ENCODE results near the gene ACTR6.
"Not testable (repeated sequence)": the region's sequence is repeated elsewhere in the genome, so short reads cannot be mapped to it uniquely, and the experiment has no call there.

The ACTR6 gene

DNA sequence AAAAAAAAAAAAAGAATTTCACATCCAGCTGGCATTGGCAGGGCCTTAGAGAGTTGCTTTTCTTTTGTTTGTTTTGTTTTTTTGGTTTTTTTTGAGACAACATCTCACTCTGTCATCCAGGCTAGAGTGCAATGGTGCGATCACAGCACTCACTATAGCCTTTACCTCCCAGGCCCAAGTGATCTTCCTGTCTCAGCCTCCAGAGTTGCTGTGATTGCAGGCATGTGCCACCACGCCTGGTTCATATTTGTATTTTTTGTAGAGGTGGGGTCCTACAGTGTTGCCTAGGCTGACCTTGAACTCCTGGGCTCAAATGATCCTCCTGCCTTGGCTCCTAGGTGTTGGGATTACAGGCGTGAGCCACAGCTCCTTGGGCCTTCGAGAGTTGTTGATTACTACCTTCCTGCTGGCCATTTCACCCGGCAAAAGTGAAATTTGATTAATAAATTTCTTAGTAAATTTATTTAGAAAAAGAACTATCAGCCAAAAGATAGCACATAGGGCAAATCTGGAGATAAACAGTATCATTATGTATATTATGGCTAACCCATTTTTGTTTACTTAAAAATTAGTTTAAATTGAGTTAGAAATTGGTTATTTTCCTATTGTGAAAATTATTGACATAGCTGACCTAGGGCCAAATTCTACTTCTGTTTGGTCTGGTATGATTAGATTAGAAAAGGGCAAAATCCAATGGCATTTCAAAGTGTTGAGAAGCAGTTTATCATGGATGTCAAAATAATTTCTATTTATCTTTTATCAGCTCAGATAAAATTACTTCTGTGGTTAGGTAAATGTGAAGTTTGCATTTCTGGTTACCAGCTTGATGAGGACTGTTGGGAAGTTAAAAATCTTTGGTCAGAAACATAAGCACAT, 12.6 kb downstream of the ACTR6 start:
- DNase-seq (ENCODE audit: extremely low read depth, low read depth): no peak
- TF ChIP-seq, protein P1, sequence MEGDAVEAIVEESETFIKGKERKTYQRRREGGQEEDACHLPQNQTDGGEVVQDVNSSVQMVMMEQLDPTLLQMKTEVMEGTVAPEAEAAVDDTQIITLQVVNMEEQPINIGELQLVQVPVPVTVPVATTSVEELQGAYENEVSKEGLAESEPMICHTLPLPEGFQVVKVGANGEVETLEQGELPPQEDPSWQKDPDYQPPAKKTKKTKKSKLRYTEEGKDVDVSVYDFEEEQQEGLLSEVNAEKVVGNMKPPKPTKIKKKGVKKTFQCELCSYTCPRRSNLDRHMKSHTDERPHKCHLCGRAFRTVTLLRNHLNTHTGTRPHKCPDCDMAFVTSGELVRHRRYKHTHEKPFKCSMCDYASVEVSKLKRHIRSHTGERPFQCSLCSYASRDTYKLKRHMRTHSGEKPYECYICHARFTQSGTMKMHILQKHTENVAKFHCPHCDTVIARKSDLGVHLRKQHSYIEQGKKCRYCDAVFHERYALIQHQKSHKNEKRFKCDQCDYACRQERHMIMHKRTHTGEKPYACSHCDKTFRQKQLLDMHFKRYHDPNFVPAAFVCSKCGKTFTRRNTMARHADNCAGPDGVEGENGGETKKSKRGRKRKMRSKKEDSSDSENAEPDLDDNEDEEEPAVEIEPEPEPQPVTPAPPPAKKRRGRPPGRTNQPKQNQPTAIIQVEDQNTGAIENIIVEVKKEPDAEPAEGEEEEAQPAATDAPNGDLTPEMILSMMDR (IDR thresholded peaks at IDR 0.05; ENCODE audit: low read depth, low read length): no peak

DNA sequence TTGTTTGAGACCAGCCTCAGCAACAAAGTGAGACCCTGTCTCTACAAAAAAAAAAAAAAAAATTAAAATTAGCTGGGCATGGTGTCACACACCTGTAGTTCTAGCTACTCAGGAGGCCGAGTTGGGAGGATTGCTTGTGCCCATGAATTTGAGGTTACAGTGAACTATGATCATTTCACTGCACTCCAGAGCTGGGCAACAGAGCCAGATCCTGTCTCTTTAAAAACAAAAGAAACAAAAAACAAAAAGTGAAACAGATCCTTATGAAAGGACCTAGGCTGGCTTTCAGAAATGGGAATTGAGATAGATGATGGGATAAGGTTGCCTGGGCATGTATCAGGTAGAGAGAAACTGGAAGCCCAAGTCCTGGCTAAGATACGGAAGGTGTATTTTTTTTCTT, 13.9 kb downstream of the ACTR6 start:
- no peak for DNase-seq (ENCODE audit: extremely low read depth, low read depth)
- TF ChIP-seq, protein P1 (IDR thresholded peaks at IDR 0.05; ENCODE audit: low read depth, low read length): no peak

DNA sequence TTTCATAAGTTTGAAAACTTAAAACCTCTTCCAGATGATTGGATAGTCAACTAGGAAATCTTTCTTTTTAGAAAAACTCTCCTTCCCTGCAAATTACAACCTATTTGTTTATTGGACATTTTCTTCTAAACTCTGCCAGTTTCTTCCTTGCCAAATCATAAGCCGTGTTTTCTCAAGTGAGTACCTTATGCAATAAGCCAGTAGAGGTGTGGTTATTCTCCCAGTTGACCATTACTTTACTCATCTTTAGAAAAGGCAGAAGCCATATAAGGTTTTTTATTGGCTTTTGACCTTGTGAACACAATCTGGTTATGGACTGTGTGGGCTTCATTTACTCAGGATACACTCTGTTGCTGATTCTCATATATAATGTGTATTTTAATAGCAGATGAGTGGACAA, 14.6 kb downstream of the ACTR6 start:
- TF ChIP-seq, protein P1 (IDR thresholded peaks at IDR 0.05; ENCODE audit: low read depth, low read length): no peak
- no peak for DNase-seq (ENCODE audit: extremely low read depth, low read depth)

DNA sequence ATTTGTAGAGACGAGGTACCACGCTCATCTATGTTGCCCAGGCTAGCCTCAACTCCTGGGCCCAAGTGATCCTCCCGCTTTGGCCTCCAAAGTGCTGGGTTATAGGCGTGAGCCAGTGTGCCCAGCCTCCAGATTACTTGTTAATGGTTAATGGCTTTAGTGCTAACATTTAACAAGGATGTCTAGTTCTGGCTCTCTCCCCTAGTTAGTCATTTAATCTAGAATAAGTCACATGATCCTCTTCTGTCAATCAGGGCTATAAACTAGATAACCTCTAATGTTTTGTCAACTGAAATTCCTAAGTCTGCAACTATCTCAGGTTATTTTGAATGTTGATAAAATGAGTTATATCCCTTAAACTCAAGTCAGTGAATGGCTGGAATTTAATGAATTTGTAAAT, 15.7 kb downstream of the ACTR6 start:
- DNase-seq (ENCODE audit: extremely low read depth, low read depth): no peak
- TF ChIP-seq, protein P1 (IDR thresholded peaks at IDR 0.05; ENCODE audit: low read depth, low read length): no peak

DNA sequence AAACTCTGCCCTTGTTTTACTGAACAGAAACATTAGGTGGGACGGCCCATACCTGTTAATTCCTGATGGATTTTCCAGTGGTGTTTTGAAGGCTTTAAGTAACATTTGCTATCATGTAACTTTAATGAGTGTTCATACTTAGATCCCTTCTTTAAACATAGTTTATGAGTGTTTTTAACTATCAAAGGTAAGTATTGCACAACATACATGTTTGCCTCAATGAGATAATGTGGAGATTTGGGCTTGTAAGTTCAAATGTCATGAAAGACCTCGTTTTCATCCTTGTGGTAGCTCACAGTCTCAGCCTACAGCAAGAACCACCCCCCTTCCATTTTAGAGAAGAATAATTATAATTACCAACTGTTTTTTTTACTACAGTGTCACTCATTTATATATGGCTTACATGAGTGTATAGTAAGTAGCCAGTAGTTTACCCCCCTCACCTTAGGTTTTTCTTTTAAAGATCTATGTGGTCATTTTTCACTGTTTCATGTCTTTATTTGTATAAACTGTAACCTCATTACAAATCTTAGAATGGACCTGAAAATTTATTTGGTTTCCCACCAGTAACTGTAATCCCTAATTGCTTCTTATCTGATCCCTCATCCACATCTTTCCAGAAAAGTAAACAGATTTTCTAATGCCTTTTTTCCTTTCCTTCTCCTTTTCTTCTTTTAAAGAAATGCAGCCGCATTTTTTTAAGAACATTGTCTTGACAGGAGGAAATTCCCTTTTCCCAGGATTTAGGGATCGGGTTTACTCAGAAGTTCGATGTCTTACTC, 18.9 kb downstream of the ACTR6 start:
- TF ChIP-seq, protein P1 (IDR thresholded peaks at IDR 0.05; ENCODE audit: low read depth, low read length): no peak
- no peak for DNase-seq (ENCODE audit: extremely low read depth, low read depth)

DNA sequence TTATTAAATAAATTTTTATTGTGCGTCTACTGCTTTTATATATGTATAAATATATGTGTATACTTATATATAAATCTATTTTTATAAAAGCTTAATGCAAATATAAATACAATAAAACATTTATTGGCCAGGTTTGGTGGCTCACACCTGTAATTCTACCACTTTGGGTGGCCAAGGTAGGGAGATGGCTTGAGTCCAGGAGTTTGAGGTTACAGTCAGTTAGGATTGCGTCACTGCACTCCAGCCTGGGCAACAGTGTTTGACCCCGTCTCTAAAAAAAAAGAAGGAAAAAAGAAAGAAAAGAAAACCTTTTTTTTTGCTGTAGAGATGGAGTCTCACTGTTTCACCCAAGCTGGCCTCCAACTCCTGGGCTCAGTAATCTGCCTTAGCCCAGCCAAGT, 20.9 kb downstream of the ACTR6 start:
- no peak for DNase-seq (ENCODE audit: extremely low read depth, low read depth)
- TF ChIP-seq, protein P1 (IDR thresholded peaks at IDR 0.05; ENCODE audit: low read depth, low read length): no peak

DNA sequence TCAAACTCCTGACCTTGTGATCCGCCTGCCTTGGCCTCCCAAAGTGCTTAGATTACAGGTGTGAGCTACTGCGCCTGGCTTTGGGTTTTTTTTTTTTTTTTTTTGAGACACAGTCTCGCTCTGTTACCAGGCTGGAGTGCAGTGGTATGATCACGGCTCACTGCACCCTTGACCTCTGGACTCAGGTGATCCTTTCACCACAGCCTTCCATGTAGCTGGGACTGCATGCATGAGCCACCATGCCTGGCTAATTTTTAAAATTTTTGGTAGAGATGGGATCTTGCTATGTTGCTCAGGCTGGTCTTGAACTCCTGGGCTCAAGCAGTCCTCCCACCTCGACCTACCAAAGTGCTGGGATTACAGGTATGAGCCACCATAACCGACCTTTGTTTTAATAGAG, 21.6 kb downstream of the ACTR6 start:
- not testable (repeated sequence) for DNase-seq (ENCODE audit: extremely low read depth, low read depth)

Data from AG09319 (cell line).